Keratinocyte (primary cell): Measurements from ENCODE around the gene PYDC2. TPM values are rescaled to one million over a fixed set of nuclear protein-coding genes. Genes with fewer than 3 reads are reported as not detected.

ENCODE experiments used
- DNase-seq: peaks from one replicate; pipeline ENCODE4 v3.0.0-alpha.2; 2011; ENCODE audit warnings: low read depth, missing footprints, low spot score
- FAIRE-seq: peaks from 2 replicates; lab custom pipeline; 2011; peaks lifted over from hg19 to GRCh38; lab: Jason Lieb, UNC
- H2AFZ ChIP-seq: 2 replicates; pipeline ENCODE4 v1.6.0; 2012; ENCODE audit warnings: low read length, control low read depth, inconsistent platforms; ENCODE audit not compliant: control insufficient read depth
- H3K27ac ChIP-seq: 2 replicates; pipeline ENCODE4 v1.5.1; 2011; ENCODE audit warnings: low read length; ENCODE audit not compliant: control insufficient read depth, insufficient read depth
- H3K27me3 ChIP-seq: 3 replicates; pipeline ENCODE4 v1.6.0; 2011; ENCODE audit warnings: low read length; ENCODE audit not compliant: control insufficient read depth, insufficient read depth; ENCODE audit errors: extremely low read depth
- H3K36me3 ChIP-seq, 2 experiments: 2 replicates in 1 of 2; 3 replicates in 1 of 2; pipeline ENCODE4 v1.5.1; 2011; ENCODE audit warnings: low read length in 2 of 2, mild to moderate bottlenecking in 1 of 2; ENCODE audit not compliant: control insufficient read depth in 2 of 2, insufficient read depth in 2 of 2; ENCODE audit errors: extremely low read depth in 1 of 2
- H3K4me1 ChIP-seq: 3 replicates; pipeline ENCODE4 v1.5.1; 2011; ENCODE audit warnings: low read length; ENCODE audit not compliant: control insufficient read depth, insufficient read depth; ENCODE audit errors: extremely low read depth
- H3K4me2 ChIP-seq: 3 replicates; pipeline ENCODE4 v1.6.0; 2011; ENCODE audit warnings: low read depth, low read length; ENCODE audit not compliant: control insufficient read depth, insufficient read depth; ENCODE audit errors: extremely low read depth
- H3K4me3 ChIP-seq, 3 experiments: fragments of 200-600 bp in 1 of 3; sonication (generic) in 1 of 3; 2 replicates in 2 of 3; 3 replicates in 1 of 3; pipeline ENCODE4 v1.5.1; 2011 to 2016; ENCODE audit warnings: low read length in 3 of 3, mild to moderate bottlenecking in 3 of 3, control low read depth in 2 of 3, inconsistent platforms in 1 of 3, low read depth in 1 of 3, mixed read lengths in 1 of 3, mixed run types in 1 of 3, moderate library complexity in 1 of 3; ENCODE audit not compliant: control insufficient read depth in 2 of 3, insufficient read depth in 2 of 3; ENCODE audit errors: extremely low read depth in 1 of 3
- H3K79me2 ChIP-seq: 2 replicates; pipeline ENCODE4 v1.6.0; 2012; ENCODE audit warnings: low read length; ENCODE audit not compliant: control insufficient read depth, insufficient read depth
- H3K9ac ChIP-seq: 3 replicates; pipeline ENCODE4 v1.6.0; 2011; ENCODE audit warnings: low read length; ENCODE audit not compliant: control insufficient read depth, insufficient read depth; ENCODE audit errors: extremely low read depth
- H3K9me1 ChIP-seq: 3 replicates; pipeline ENCODE4 v1.6.0; 2011; ENCODE audit warnings: low read length; ENCODE audit not compliant: control insufficient read depth, insufficient read depth; ENCODE audit errors: extremely low read depth
- H3K9me3 ChIP-seq: 2 replicates; pipeline ENCODE4 v1.5.1; 2012; ENCODE audit warnings: low read depth, low read length; ENCODE audit not compliant: control insufficient read depth
- H4K20me1 ChIP-seq: 3 replicates; pipeline ENCODE4 v1.6.0; 2011; ENCODE audit warnings: low read length; ENCODE audit not compliant: control insufficient read depth, insufficient read depth; ENCODE audit errors: extremely low read depth
- CTCF ChIP-seq, 3 experiments: IDR thresholded peaks in 1 of 3; conservative IDR thresholded peaks in 1 of 3; optimal IDR thresholded peaks in 1 of 3; 2 replicates in 2 of 3; 3 replicates in 1 of 3; pipeline versions ENCODE3 to v1.5.1; 2011; ENCODE audit warnings: low read length in 3 of 3, mild to moderate bottlenecking in 3 of 3, moderate library complexity in 2 of 3, control low read depth in 1 of 3, inconsistent platforms in 1 of 3; ENCODE audit not compliant: insufficient read depth in 2 of 3; ENCODE audit errors: extremely low read depth in 1 of 3
- EZH2 ChIP-seq: IDR thresholded peaks from one replicate; pipeline ENCODE4 v1.6.1; 2012; ENCODE audit warnings: inconsistent platforms, mild to moderate bottlenecking, low read length, moderate library complexity
- dilution Hi-C: fragments of 300-500 bp; cut with MboI; formaldehyde crosslinking; loops from one replicate; pipeline ENCODE4 v1.7.0; 2020; ENCODE audit warnings: low sequenced_read_pairs; ENCODE audit not compliant: extremely low pct_ligation_motif_present
- polyA plus RNA-seq, 5 experiments: library from polyadenylated mRNA; depleted of rRNA in 3 of 5; stranded (reverse) in 3 of 5; stranded (forward) in 1 of 5; unstranded in 1 of 5; fragments of >200 nt; gene quantifications; 1 replicate in 1 of 5; 2 replicates in 3 of 5; 3 replicates in 1 of 5; pipeline versions ENCODE4 v1.2.1 to v1.2.3, GENCODE V29; 2011 to 2012; ENCODE audit warnings: missing spikeins in 2 of 5, low read depth in 1 of 5, low replicate concordance in 1 of 5

The PYDC2 gene
- polyA plus RNA-seq, 1 donor (not counting 4 experiments of a cell fraction or from before 2014, with no cell fraction given) = not detected

- Histone ChIP-seq H3K36me3 (no peaks in the 10 kb centered on the region), H2AFZ (no peak overlapping the region), H3K4me1 (no peaks in the 10 kb centered on the region), H4K20me1 (no peaks in the 10 kb centered on the region), H3K79me2 (no peaks in the 10 kb centered on the region), H3K9me1 (no peaks in the 10 kb centered on the region), H3K9ac (no peak overlapping the region), H3K4me2 (no peak overlapping the region), H3K27me3 (no peaks in the 10 kb centered on the region), H3K9me3 (no peaks in the 10 kb centered on the region), H3K27ac (no peak overlapping the region), H3K4me3 (no peak overlapping the region)
- no peak for FAIRE-seq
- DNase-seq = no peak
- dilution Hi-C loops = no loop called here
- TF ChIP-seq CTCF (optimal IDR thresholded peaks at IDR 0.05 in 1 of 3, IDR thresholded peaks at IDR 0.05 in 1 of 3, conservative IDR thresholded peaks at IDR 0.05 in 1 of 3; ENCODE audit: extremely low read depth in 1 of 3, insufficient read depth in 2 of 3, low read length in 3 of 3) (no peak), EZH2 (no peak)
Measured at GRCh38 chr3:191493336-191493735, 32.4 kb downstream of the PYDC2 start.

GRCh38 chr3:191499307-191500080, 38.5 kb downstream of the PYDC2 start:
- Histone ChIP-seq H3K4me3 (peak overlapping the region in 2 of 3 experiments; percentile 16), H3K27ac (no peak overlapping the region), H2AFZ (peak overlapping the region; percentile 50), H3K27me3 (no peaks in the 10 kb centered on the region), H3K4me1 (no peaks in the 10 kb centered on the region), H3K4me2 (peak overlapping the region; percentile 62), H3K9ac (no peak overlapping the region), H3K79me2 (no peaks in the 10 kb centered on the region), H3K9me3 (no peaks in the 10 kb centered on the region), H3K9me1 (no peaks in the 10 kb centered on the region), H3K36me3 (no peaks in the 10 kb centered on the region), H4K20me1 (no peaks in the 10 kb centered on the region)
- TF ChIP-seq CTCF (optimal IDR thresholded peaks at IDR 0.05 in 1 of 3, IDR thresholded peaks at IDR 0.05 in 1 of 3, conservative IDR thresholded peaks at IDR 0.05 in 1 of 3; ENCODE audit: extremely low read depth in 1 of 3, insufficient read depth in 2 of 3, low read length in 3 of 3) (no peak), EZH2 (no peak)
- dilution Hi-C loops = no loop called here
- FAIRE-seq (no peak), DNase-seq (no peak)
